ENCODE results near the gene FBXL12. TPM values are rescaled to one million over a fixed set of nuclear protein-coding genes. Genes with fewer than 3 reads are reported as not detected.

Gene FBXL12
- total and polyA plus RNA-seq, 2 of the 4 experiments (the other 2 are of a cell fraction): 8.1 to 42.6 TPM

- ChIA-PET CTCF (no interaction called here), POLR2A (ENCODE audit: unreplicated experiment) (no interaction called here)
- in situ Hi-C loops (cut with MboI; ENCODE audit: low sequenced_read_pairs) (no loop called here), dilution Hi-C loops (cut with HindIII; ENCODE audit: low sequenced_read_pairs, unreplicated experiment) (no loop called here), intact Hi-C loops (cut with micrococcal nuclease) (no loop called here)
- H2BK20ac ChIP-seq (ENCODE audit: low read depth, low read length): no peak overlapping the region
- H2BK120ac ChIP-seq (ENCODE audit: low read depth, low read length): no peak overlapping the region
- TF ChIP-seq NFE2L2 (IDR thresholded peaks at IDR 0.05; ENCODE audit: low read depth, low read length) (no peak), CHD1 (IDR thresholded peaks at IDR 0.05; ENCODE audit: low read depth, low read length) (no peak), CEBPB (IDR thresholded peaks at IDR 0.05; ENCODE audit: low read depth, low read length) (no peak), MXI1 (IDR thresholded peaks at IDR 0.05; ENCODE audit: borderline replicate concordance, low read depth, low read length) (no peak), SMC3 (IDR thresholded peaks at IDR 0.05; ENCODE audit: low read depth, low read length) (no peak), MAFK (IDR thresholded peaks at IDR 0.05; ENCODE audit: low read depth, low read length) (no peak), RFX5 (IDR thresholded peaks at IDR 0.05; ENCODE audit: low read depth, low read length) (no peak), RCOR1 (IDR thresholded peaks at IDR 0.05; ENCODE audit: insufficient replicate concordance, low read length) (no peak), BHLHE40 (IDR thresholded peaks at IDR 0.05; ENCODE audit: low read depth, low read length) (no peak), MAZ (IDR thresholded peaks at IDR 0.05; ENCODE audit: borderline replicate concordance, low read depth, low read length) (no peak)
- TF ChIP-seq, protein P1, sequence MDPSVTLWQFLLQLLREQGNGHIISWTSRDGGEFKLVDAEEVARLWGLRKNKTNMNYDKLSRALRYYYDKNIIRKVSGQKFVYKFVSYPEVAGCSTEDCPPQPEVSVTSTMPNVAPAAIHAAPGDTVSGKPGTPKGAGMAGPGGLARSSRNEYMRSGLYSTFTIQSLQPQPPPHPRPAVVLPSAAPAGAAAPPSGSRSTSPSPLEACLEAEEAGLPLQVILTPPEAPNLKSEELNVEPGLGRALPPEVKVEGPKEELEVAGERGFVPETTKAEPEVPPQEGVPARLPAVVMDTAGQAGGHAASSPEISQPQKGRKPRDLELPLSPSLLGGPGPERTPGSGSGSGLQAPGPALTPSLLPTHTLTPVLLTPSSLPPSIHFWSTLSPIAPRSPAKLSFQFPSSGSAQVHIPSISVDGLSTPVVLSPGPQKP (IDR thresholded peaks at IDR 0.05; ENCODE audit: borderline replicate concordance, low read depth, low read length): no peak
- TF ChIP-seq, protein P2, sequence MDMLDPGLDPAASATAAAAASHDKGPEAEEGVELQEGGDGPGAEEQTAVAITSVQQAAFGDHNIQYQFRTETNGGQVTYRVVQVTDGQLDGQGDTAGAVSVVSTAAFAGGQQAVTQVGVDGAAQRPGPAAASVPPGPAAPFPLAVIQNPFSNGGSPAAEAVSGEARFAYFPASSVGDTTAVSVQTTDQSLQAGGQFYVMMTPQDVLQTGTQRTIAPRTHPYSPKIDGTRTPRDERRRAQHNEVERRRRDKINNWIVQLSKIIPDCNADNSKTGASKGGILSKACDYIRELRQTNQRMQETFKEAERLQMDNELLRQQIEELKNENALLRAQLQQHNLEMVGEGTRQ (IDR thresholded peaks at IDR 0.05; ENCODE audit: low read depth, low read length): no peak
- H4K91ac ChIP-seq (ENCODE audit: insufficient read depth, low read depth, low read length): no peak overlapping the region
- ATAC-seq (ENCODE audit: low read depth) (no peak), DNase-seq (no peak)
- no peak overlapping the region for H3K4me3 ChIP-seq (ENCODE audit: insufficient read depth, low read depth, low read length)
- peaks cover 24 to 65% of the 10 kb centered on the region in 2 experiments; a peak in 3 of 4 replicates for H3K79me1 ChIP-seq (ENCODE audit: low read depth in 1 of 2, low read length in 2 of 2)
- H3K36me3 ChIP-seq (ENCODE audit: control insufficient read depth, insufficient read depth, low read length): peaks cover 35% of the 10 kb centered on the region
- H4K5ac ChIP-seq (ENCODE audit: low read depth, low read length): no peak overlapping the region
- no peaks in the 10 kb centered on the region for H3K9me3 ChIP-seq (ENCODE audit: control insufficient read depth, insufficient read depth, low read length)
- H3K9me1 ChIP-seq (ENCODE audit: insufficient read depth, low read length): peaks cover 6% of the 10 kb centered on the region; the same call in 1 of the 2 replicates
- H3K27me3 ChIP-seq (ENCODE audit: control insufficient read depth, insufficient read depth, low read length): no peaks in the 10 kb centered on the region
- H3K23ac ChIP-seq (ENCODE audit: low read depth, low read length): no peak overlapping the region
- H3K14ac ChIP-seq (replicated peaks; ENCODE audit: low read depth, low read length): no peak overlapping the region
- no peak overlapping the region for H3K27ac ChIP-seq (ENCODE audit: insufficient read depth, low read length)
- H3K4me2 ChIP-seq (ENCODE audit: low read depth, low read length): no peak overlapping the region
- peak overlapping the region; percentile 79 for H2AK9ac ChIP-seq (replicated peaks; ENCODE audit: low read depth, low read length, poor library complexity)
- H3K4me1 ChIP-seq (ENCODE audit: control insufficient read depth, insufficient read depth, low read length): no peaks in the 10 kb centered on the region; the same call in 1 of the 2 replicates
- H3K4ac ChIP-seq (ENCODE audit: low read depth, low read length): no peak overlapping the region
- H4K20me1 ChIP-seq (ENCODE audit: insufficient read depth, low read length): peaks cover 3% of the 10 kb centered on the region
- no peak overlapping the region for H3K18ac ChIP-seq (ENCODE audit: low read depth, low read length)
- no TSS peak for BruUV-seq (replicated peaks)
- H3K9ac ChIP-seq (ENCODE audit: low read depth, low read length): no peak overlapping the region
- H2BK5ac ChIP-seq (ENCODE audit: low read depth, low read length, poor library complexity, severe bottlenecking): no peak overlapping the region
- H2BK15ac ChIP-seq (ENCODE audit: low read depth, low read length): no peak overlapping the region
- 94% methylated on average over 6 of the region's 15 CpGs; no CpG with 5 or more reads in 1 of the 2 experiments for WGBS, 2 experiments (ENCODE audit: extremely low coverage in 2 of 2, insufficient read length in 1 of 2)
- no peak overlapping the region for H2AFZ ChIP-seq (replicated peaks; ENCODE audit: low read length, poor library complexity)
- no peak overlapping the region for H2AK5ac ChIP-seq (ENCODE audit: low read depth, low read length)
- no peak overlapping the region for H4K8ac ChIP-seq (ENCODE audit: low read depth in 2 of 2, low read length in 2 of 2)
- H3K56ac ChIP-seq (ENCODE audit: extremely low read depth, insufficient read depth, low read length): no peak overlapping the region
These were observed 19.4 kb upstream of the FBXL12 start for GRCh38 chr19:9838324-9838723.
